NCI-H1048 (cell line): ENCODE data around the gene PPT2.
"Not testable (repeated sequence)": the region's sequence is repeated elsewhere in the genome, so short reads cannot be mapped to it uniquely, and the experiment has no call there.

Source experiments
- DNase-seq: peaks from one replicate; lab custom pipeline; 2025; lab: John Stamatoyannopoulos, UW

The PPT2 gene

GRCh38 chr6:32127717-32128592 lies 26.0 kb upstream of the PPT2 start, which contains the start of gene ATF6B:
TSS of gene ATF6B (minus strand) at chr6:32128246. CDS start at chr6:32128207, 39 bp downstream.
- DNase-seq = peak; percentile 94

- no peak for DNase-seq
Measured at GRCh38 chr6:32128751-32129296, 25.1 kb upstream of the PPT2 start.

- DNase-seq = no peak
Measured at GRCh38 chr6:32129297-32130088, 24.4 kb upstream of the PPT2 start.

- no peak for DNase-seq
Measured at GRCh38 chr6:32131439-32131948, 22.4 kb upstream of the PPT2 start.

GRCh38 chr6:32132110-32132509 lies 21.8 kb upstream of the PPT2 start:
- no peak for DNase-seq

GRCh38 chr6:32133786-32134185 lies 20.2 kb upstream of the PPT2 start:
- DNase-seq = no peak

- no peak for DNase-seq
Measured at GRCh38 chr6:32137454-32137853, 16.5 kb upstream of the PPT2 start.

GRCh38 chr6:32139590-32139989 lies 14.4 kb upstream of the PPT2 start:
- DNase-seq = no peak

- no peak for DNase-seq
Measured at GRCh38 chr6:32140420-32141046, 13.4 kb upstream of the PPT2 start.

- not testable (repeated sequence) for DNase-seq
Measured at GRCh38 chr6:32144238-32144637, 9.7 kb upstream of the PPT2 start.

- no peak for DNase-seq
Measured at GRCh38 chr6:32146287-32146686, 7.7 kb upstream of the PPT2 start.

- DNase-seq = no peak
Measured at GRCh38 chr6:32146687-32147086, 7.3 kb upstream of the PPT2 start.

- no peak for DNase-seq
Measured at GRCh38 chr6:32147401-32148132, 6.4 kb upstream of the PPT2 start.

GRCh38 chr6:32148289-32149091 lies 5.5 kb upstream of the PPT2 start:
- DNase-seq = no peak

- DNase-seq = no peak
Measured at GRCh38 chr6:32149092-32149755, 4.7 kb upstream of the PPT2 start.

GRCh38 chr6:32149932-32150870 lies 3.7 kb upstream of the PPT2 start:
- DNase-seq = no peak

- DNase-seq = no peak
Measured at GRCh38 chr6:32151181-32151862, 2.6 kb upstream of the PPT2 start.
